ENCODE measurements around the gene RNF182. TPM values are rescaled to one million over a fixed set of nuclear protein-coding genes. Genes with fewer than 3 reads are reported as not detected.

The RNF182 gene
- total and polyA plus RNA-seq, 2 donors (not counting 3 experiments of a cell fraction or from before 2014, with no cell fraction given): 0.43 to 0.93 TPM

- Histone ChIP-seq H3K36me3 (ENCODE audit: control insufficient read depth in 2 of 2, extremely low read depth in 1 of 2, insufficient read depth in 2 of 2, low read length in 2 of 2) (no peaks in the 10 kb centered on the region), H3K9me1 (replicated peaks; ENCODE audit: control insufficient read depth, extremely low read depth, insufficient read depth, low read length) (no peaks in the 10 kb centered on the region), H3K4me3 (replicated peaks in 1 of 3; ENCODE audit: insufficient read depth in 1 of 3, low read depth in 1 of 3, low read length in 3 of 3) (no peak overlapping the region), H3K9me3 (replicated peaks; ENCODE audit: control insufficient read depth, insufficient read depth, low read length) (no peaks in the 10 kb centered on the region), H3K27me3 (ENCODE audit: control insufficient read depth in 2 of 2, insufficient read depth in 2 of 2, low read length in 2 of 2) (peaks cover 25 to 48% of the 10 kb centered on the region in 2 experiments), H4K20me1 (replicated peaks; ENCODE audit: control insufficient read depth, extremely low read depth, insufficient read depth, low read length) (no peaks in the 10 kb centered on the region), H3K9ac (replicated peaks; ENCODE audit: extremely low read depth, insufficient read depth, low read length) (no peak overlapping the region), H3K79me2 (ENCODE audit: control insufficient read depth, insufficient read depth, low read length) (no peaks in the 10 kb centered on the region), H3K27ac (ENCODE audit: insufficient read depth, low read depth, low read length) (no peak overlapping the region), H3K4me2 (ENCODE audit: insufficient read depth, low read length) (no peak overlapping the region), H3K4me1 (ENCODE audit: control insufficient read depth, extremely low read depth, insufficient read depth, low read length) (peaks cover 9% of the 10 kb centered on the region), H2AFZ (ENCODE audit: low read depth, low read length) (no peak overlapping the region)
- POLR2A ChIA-PET: no interaction called here
- dilution Hi-C loops (cut with MboI; ENCODE audit: extremely low pct_ligation_motif_present, low sequenced_read_pairs) (no loop called here), intact Hi-C loops (cut with micrococcal nuclease) (no loop called here)
- DNase-seq (ENCODE audit: low read depth, low spot score) (no peak), FAIRE-seq (no peak)
- CTCF ChIA-PET: interaction anchor here (2.6 kb wide), 1 partner anchor 21 kb away, joined by 10 read pairs; no protein-coding TSS in a partner anchor
- BruUV-seq (replicated peaks): no TSS peak
- TF ChIP-seq POLR2A (IDR thresholded peaks at IDR 0.05; ENCODE audit: low read depth, low read length) (no peak), EZH2 (IDR thresholded peaks at IDR 0.05; ENCODE audit: borderline replicate concordance, low read depth, low read length, severe bottlenecking) (no peak), JUN (IDR thresholded peaks at IDR 0.05; ENCODE audit: borderline replicate concordance, insufficient read depth, insufficient read length, low read depth) (no peak), MYC (IDR thresholded peaks at IDR 0.05; ENCODE audit: low read depth, low read length) (no peak)
These were observed 4.4 kb downstream of the RNF182 start for GRCh38 chr6:13929196-13929595.

GRCh38 chr6:13931797-13932402 lies 7.1 kb downstream of the RNF182 start:
- dilution Hi-C loops (cut with MboI; ENCODE audit: extremely low pct_ligation_motif_present, low sequenced_read_pairs) (no loop called here), intact Hi-C loops (cut with micrococcal nuclease) (no loop called here)
- no peak overlapping the region for H3K4me3 ChIP-seq (replicated peaks in 1 of 3; ENCODE audit: insufficient read depth in 1 of 3, low read depth in 1 of 3, low read length in 3 of 3)
- no peak overlapping the region for H3K9ac ChIP-seq (replicated peaks; ENCODE audit: extremely low read depth, insufficient read depth, low read length)
- no peaks in the 10 kb centered on the region for H3K9me1 ChIP-seq (replicated peaks; ENCODE audit: control insufficient read depth, extremely low read depth, insufficient read depth, low read length)
- no TSS peak for BruUV-seq (replicated peaks)
- peaks cover 7 to 29% of the 10 kb centered on the region in 2 experiments for H3K27me3 ChIP-seq (ENCODE audit: control insufficient read depth in 2 of 2, insufficient read depth in 2 of 2, low read length in 2 of 2)
- FAIRE-seq: no peak
- no peak overlapping the region for H3K4me2 ChIP-seq (ENCODE audit: insufficient read depth, low read length)
- no peaks in the 10 kb centered on the region for H3K79me2 ChIP-seq (ENCODE audit: control insufficient read depth, insufficient read depth, low read length)
- H4K20me1 ChIP-seq (replicated peaks; ENCODE audit: control insufficient read depth, extremely low read depth, insufficient read depth, low read length): no peaks in the 10 kb centered on the region
- CTCF ChIA-PET: no interaction called here
- H3K36me3 ChIP-seq (ENCODE audit: control insufficient read depth in 2 of 2, extremely low read depth in 1 of 2, insufficient read depth in 2 of 2, low read length in 2 of 2): no peaks in the 10 kb centered on the region
- DNase-seq (ENCODE audit: low read depth, low spot score): no peak
- POLR2A ChIA-PET: no interaction called here
- peaks cover 8% of the 10 kb centered on the region for H3K4me1 ChIP-seq (ENCODE audit: control insufficient read depth, extremely low read depth, insufficient read depth, low read length)
- H3K9me3 ChIP-seq (replicated peaks; ENCODE audit: control insufficient read depth, insufficient read depth, low read length): no peaks in the 10 kb centered on the region
- H3K27ac ChIP-seq (ENCODE audit: insufficient read depth, low read depth, low read length): no peak overlapping the region
- TF ChIP-seq EZH2 (IDR thresholded peaks at IDR 0.05; ENCODE audit: borderline replicate concordance, low read depth, low read length, severe bottlenecking) (no peak), MAX (IDR thresholded peaks at IDR 0.05; ENCODE audit: insufficient read depth, insufficient read length) (no peak), FOS (IDR thresholded peaks at IDR 0.05; ENCODE audit: borderline replicate concordance, insufficient read depth, low read length) (no peak), POLR2A (IDR thresholded peaks at IDR 0.05; ENCODE audit: low read depth, low read length) (no peak), JUN (IDR thresholded peaks at IDR 0.05; ENCODE audit: borderline replicate concordance, insufficient read depth, insufficient read length, low read depth) (no peak), POLR2AphosphoS5 (IDR thresholded peaks at IDR 0.05; ENCODE audit: insufficient read depth, low read depth, low read length) (no peak), MYC (IDR thresholded peaks at IDR 0.05; ENCODE audit: low read depth, low read length) (no peak), GATA2 (IDR thresholded peaks at IDR 0.05; ENCODE audit: insufficient read depth, insufficient read length, low read depth, low read length) (no peak)
- TF ChIP-seq, protein P1, sequence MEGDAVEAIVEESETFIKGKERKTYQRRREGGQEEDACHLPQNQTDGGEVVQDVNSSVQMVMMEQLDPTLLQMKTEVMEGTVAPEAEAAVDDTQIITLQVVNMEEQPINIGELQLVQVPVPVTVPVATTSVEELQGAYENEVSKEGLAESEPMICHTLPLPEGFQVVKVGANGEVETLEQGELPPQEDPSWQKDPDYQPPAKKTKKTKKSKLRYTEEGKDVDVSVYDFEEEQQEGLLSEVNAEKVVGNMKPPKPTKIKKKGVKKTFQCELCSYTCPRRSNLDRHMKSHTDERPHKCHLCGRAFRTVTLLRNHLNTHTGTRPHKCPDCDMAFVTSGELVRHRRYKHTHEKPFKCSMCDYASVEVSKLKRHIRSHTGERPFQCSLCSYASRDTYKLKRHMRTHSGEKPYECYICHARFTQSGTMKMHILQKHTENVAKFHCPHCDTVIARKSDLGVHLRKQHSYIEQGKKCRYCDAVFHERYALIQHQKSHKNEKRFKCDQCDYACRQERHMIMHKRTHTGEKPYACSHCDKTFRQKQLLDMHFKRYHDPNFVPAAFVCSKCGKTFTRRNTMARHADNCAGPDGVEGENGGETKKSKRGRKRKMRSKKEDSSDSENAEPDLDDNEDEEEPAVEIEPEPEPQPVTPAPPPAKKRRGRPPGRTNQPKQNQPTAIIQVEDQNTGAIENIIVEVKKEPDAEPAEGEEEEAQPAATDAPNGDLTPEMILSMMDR (IDR thresholded peaks at IDR 0.05; ENCODE audit: extremely low read depth in 1 of 2, insufficient read depth in 1 of 2, low read depth in 1 of 2, low read length in 2 of 2): no peak
- H2AFZ ChIP-seq (ENCODE audit: low read depth, low read length): no peak overlapping the region

Measured in endothelial cell of umbilical vein (primary cell).